Osteoblast (primary cell): ENCODE measurements around the gene CRYGB. TPM values are rescaled to one million over a fixed set of nuclear protein-coding genes. Genes with fewer than 3 reads are reported as not detected.

Source experiments
- DNase-seq: peaks from one replicate; pipeline ENCODE4 v3.0.0; 2011; ENCODE audit warnings: low spot score, mixed read lengths; ENCODE audit not compliant: insufficient read length; ENCODE audit errors: missing footprints
- H2AFZ ChIP-seq: 2 replicates; pipeline ENCODE4 v1.6.0; 2011; ENCODE audit warnings: mild to moderate bottlenecking, low read length
- H3K27ac ChIP-seq: 2 replicates; pipeline ENCODE4 v1.5.1; 2011; ENCODE audit warnings: mild to moderate bottlenecking, low read depth, low read length, moderate library complexity
- H3K27me3 ChIP-seq: 2 replicates; pipeline ENCODE4 v1.6.0; 2012; ENCODE audit warnings: mild to moderate bottlenecking, control low read depth, inconsistent platforms, low read length, moderate library complexity; ENCODE audit not compliant: insufficient read depth
- H3K36me3 ChIP-seq: 2 replicates; pipeline ENCODE4 v1.5.1; 2011; ENCODE audit warnings: mild to moderate bottlenecking, low read length, control low read depth, moderate library complexity; ENCODE audit not compliant: insufficient read depth
- H3K4me1 ChIP-seq: 2 replicates; pipeline ENCODE4 v1.5.1; 2011; ENCODE audit warnings: mild to moderate bottlenecking, low read length, control low read depth, moderate library complexity; ENCODE audit not compliant: insufficient read depth
- H3K4me2 ChIP-seq: 2 replicates; pipeline ENCODE4 v1.6.0; 2011; ENCODE audit warnings: mild to moderate bottlenecking, low read length; ENCODE audit not compliant: insufficient read depth
- H3K4me3 ChIP-seq: fragments of 200-600 bp; sonication (generic); 3 replicates; pipeline ENCODE4 v1.5.1; 2012; ENCODE audit warnings: mild to moderate bottlenecking, low read length, inconsistent platforms; ENCODE audit not compliant: insufficient read depth
- H3K79me2 ChIP-seq: 2 replicates; pipeline ENCODE4 v1.6.0; 2012; ENCODE audit warnings: mild to moderate bottlenecking, low read length, control low read depth, inconsistent platforms; ENCODE audit not compliant: insufficient read depth
- H3K9me3 ChIP-seq: 2 replicates; pipeline ENCODE4 v1.5.1; 2011; ENCODE audit warnings: low read depth, low read length, control low read depth
- H4K20me1 ChIP-seq: 2 replicates; pipeline ENCODE4 v1.6.0; 2012; ENCODE audit warnings: mild to moderate bottlenecking, low read length, control low read depth; ENCODE audit not compliant: insufficient read depth
- total RNA-seq: library from RNA; depleted of rRNA; stranded (reverse); fragments of >200 nt; gene quantifications from 2 replicates; pipeline ENCODE4 v1.2.3, GENCODE V29; 2012
- TF ChIP-seq, protein P1 (sequence below): IDR thresholded peaks from 2 replicates; pipeline ENCODE4 v1.5.1; 2011; ENCODE audit warnings: mild to moderate bottlenecking, low read depth, low read length, moderate library complexity; ENCODE audit errors: extremely low read depth

CRYGB gene
- total RNA-seq, 1 donor: not detected

GRCh38 chr2:208189069-208189809 is 43.3 kb upstream of the CRYGB start:
- H3K79me2 ChIP-seq: no peaks in the 10 kb centered on the region
- no peak overlapping the region for H3K4me3 ChIP-seq
- no peak overlapping the region for H2AFZ ChIP-seq
- peaks cover 4% of the 10 kb centered on the region for H3K4me1 ChIP-seq
- no peak for DNase-seq
- no peak overlapping the region for H3K27ac ChIP-seq
- TF ChIP-seq, protein P1, sequence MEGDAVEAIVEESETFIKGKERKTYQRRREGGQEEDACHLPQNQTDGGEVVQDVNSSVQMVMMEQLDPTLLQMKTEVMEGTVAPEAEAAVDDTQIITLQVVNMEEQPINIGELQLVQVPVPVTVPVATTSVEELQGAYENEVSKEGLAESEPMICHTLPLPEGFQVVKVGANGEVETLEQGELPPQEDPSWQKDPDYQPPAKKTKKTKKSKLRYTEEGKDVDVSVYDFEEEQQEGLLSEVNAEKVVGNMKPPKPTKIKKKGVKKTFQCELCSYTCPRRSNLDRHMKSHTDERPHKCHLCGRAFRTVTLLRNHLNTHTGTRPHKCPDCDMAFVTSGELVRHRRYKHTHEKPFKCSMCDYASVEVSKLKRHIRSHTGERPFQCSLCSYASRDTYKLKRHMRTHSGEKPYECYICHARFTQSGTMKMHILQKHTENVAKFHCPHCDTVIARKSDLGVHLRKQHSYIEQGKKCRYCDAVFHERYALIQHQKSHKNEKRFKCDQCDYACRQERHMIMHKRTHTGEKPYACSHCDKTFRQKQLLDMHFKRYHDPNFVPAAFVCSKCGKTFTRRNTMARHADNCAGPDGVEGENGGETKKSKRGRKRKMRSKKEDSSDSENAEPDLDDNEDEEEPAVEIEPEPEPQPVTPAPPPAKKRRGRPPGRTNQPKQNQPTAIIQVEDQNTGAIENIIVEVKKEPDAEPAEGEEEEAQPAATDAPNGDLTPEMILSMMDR: no peak
- H3K4me2 ChIP-seq: no peak overlapping the region
- no peaks in the 10 kb centered on the region for H3K9me3 ChIP-seq
- H3K27me3 ChIP-seq: peaks cover 22% of the 10 kb centered on the region
- no peaks in the 10 kb centered on the region for H3K36me3 ChIP-seq
- H4K20me1 ChIP-seq: no peaks in the 10 kb centered on the region

- TF ChIP-seq, protein P1: no peak
- H3K4me3 ChIP-seq: no peak overlapping the region
- DNase-seq: no peak
- no peak overlapping the region for H3K27ac ChIP-seq
- H3K4me1 ChIP-seq: no peaks in the 10 kb centered on the region
- H2AFZ ChIP-seq: no peak overlapping the region
- no peaks in the 10 kb centered on the region for H3K36me3 ChIP-seq
- peaks cover 31% of the 10 kb centered on the region for H3K27me3 ChIP-seq
- H4K20me1 ChIP-seq: no peaks in the 10 kb centered on the region
- no peaks in the 10 kb centered on the region for H3K79me2 ChIP-seq
- H3K4me2 ChIP-seq: no peak overlapping the region
- H3K9me3 ChIP-seq: no peaks in the 10 kb centered on the region
Observed at GRCh38 chr2:208186893-208187292, 40.9 kb upstream of the CRYGB start.

DNA sequence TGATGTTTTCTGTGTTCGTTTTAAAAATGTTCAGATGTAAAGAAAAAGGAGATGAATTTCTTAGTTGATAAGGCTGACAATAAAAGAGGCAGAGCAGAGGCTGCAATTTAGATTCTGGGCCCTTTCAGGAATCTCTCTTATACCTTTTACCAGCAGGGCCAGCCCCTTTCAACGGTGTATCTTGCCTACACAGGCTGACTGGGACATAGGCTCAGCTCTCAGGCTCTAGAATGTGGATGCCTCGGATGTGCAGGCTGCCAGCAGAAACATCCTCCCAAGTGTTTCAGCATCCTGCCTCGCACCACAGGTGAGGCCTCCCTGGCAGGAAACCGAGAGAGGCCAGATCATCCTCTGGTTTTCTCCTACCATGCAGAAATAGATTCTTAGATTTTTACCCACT is 40.5 kb upstream of the CRYGB start:
- Histone ChIP-seq H3K27me3 (peaks cover 31% of the 10 kb centered on the region), H3K4me2 (no peak overlapping the region), H2AFZ (no peak overlapping the region), H3K9me3 (no peaks in the 10 kb centered on the region), H3K79me2 (no peaks in the 10 kb centered on the region), H3K27ac (no peak overlapping the region), H3K36me3 (no peaks in the 10 kb centered on the region), H3K4me3 (no peak overlapping the region), H3K4me1 (no peaks in the 10 kb centered on the region), H4K20me1 (no peaks in the 10 kb centered on the region)
- TF ChIP-seq, protein P1: no peak
- DNase-seq: no peak

- H3K27ac ChIP-seq: no peak overlapping the region
- no peaks in the 10 kb centered on the region for H3K4me1 ChIP-seq
- no peak overlapping the region for H3K4me3 ChIP-seq
- no peaks in the 10 kb centered on the region for H4K20me1 ChIP-seq
- peaks cover 28% of the 10 kb centered on the region for H3K27me3 ChIP-seq
- H3K79me2 ChIP-seq: no peaks in the 10 kb centered on the region
- no peaks in the 10 kb centered on the region for H3K36me3 ChIP-seq
- no peak overlapping the region for H3K4me2 ChIP-seq
- no peak for DNase-seq
- H2AFZ ChIP-seq: peak overlapping the region; percentile 15
- no peaks in the 10 kb centered on the region for H3K9me3 ChIP-seq
- TF ChIP-seq, protein P1: no peak
Observed at GRCh38 chr2:208183972-208184705, 38.2 kb upstream of the CRYGB start.
